Astrocyte (in vitro differentiated cells and primary cell): ENCODE data around the gene DELE1.

ENCODE experiments used
- EZH2 ChIP-seq: IDR thresholded peaks from 2 replicates; pipeline ENCODE4 v1.6.1; 2012; ENCODE audit warnings: mild to moderate bottlenecking, low read length, inconsistent platforms; ENCODE audit not compliant: insufficient read depth
- TF ChIP-seq, protein P1 (sequence below): IDR thresholded peaks from 2 replicates; pipeline ENCODE4 v1.5.1; 2011; ENCODE audit warnings: low read depth, mild to moderate bottlenecking, inconsistent platforms, low read length, moderate library complexity; ENCODE audit not compliant: insufficient read depth

DNA sequence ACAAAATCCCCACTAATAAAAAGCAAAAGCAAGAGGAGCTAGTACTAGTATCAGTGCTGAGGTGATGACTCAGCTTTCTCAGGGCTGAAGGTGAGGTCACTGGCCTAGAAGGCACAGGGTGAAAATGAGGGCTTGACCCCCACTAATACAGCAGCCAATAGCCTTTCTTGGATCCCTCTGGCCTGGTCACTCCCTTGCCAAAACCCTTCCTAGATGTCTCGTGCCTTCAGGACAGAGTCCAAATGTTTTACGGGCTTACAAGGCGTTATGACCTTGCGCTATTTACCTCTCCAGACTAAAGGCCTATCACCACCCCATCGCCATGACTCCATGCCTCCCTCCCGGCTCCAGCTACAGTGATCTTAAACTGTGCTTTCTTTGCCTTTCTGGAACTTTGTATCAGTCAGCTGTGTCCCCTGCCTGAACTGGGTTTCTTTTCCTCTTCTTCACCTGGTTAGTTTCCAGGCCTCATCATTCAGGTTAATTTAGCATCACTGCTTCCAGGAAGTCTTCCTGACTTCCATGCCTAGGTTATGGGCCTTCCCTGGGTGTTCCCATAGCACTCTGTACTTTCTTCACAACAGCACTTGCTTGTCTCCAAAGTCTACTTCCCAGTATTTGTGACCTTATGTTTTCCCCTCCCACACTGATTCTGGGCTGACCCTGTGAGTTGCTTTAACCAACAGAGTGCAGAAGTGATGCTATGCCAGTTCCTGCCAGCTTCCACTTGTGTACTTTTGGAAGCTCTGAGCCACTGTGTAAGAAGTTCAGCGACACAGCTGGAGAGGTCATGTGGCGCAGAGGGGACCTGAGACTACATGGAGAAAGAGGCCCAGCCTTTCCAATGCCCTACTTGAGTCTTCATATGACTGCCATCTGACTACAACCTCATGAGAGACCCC is 4.2 kb upstream of the DELE1 start:
- TF ChIP-seq, protein P1, sequence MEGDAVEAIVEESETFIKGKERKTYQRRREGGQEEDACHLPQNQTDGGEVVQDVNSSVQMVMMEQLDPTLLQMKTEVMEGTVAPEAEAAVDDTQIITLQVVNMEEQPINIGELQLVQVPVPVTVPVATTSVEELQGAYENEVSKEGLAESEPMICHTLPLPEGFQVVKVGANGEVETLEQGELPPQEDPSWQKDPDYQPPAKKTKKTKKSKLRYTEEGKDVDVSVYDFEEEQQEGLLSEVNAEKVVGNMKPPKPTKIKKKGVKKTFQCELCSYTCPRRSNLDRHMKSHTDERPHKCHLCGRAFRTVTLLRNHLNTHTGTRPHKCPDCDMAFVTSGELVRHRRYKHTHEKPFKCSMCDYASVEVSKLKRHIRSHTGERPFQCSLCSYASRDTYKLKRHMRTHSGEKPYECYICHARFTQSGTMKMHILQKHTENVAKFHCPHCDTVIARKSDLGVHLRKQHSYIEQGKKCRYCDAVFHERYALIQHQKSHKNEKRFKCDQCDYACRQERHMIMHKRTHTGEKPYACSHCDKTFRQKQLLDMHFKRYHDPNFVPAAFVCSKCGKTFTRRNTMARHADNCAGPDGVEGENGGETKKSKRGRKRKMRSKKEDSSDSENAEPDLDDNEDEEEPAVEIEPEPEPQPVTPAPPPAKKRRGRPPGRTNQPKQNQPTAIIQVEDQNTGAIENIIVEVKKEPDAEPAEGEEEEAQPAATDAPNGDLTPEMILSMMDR: no peak
- no peak for TF ChIP-seq EZH2
